H1 (cell line): Measurements from ENCODE around the gene PDE2A. TPM values are rescaled to one million over a fixed set of nuclear protein-coding genes. Genes with fewer than 3 reads are reported as not detected.

Experiments used
- GABPA ChIP-seq: IDR thresholded peaks from 2 replicates; pipeline ENCODE4 v1.6.1; 2011; ENCODE audit warnings: mild to moderate bottlenecking, low read length, moderate library complexity, borderline replicate concordance; ENCODE audit not compliant: insufficient read depth
- SUZ12 ChIP-seq: fragments of 200-600 bp; sonication (generic); IDR thresholded peaks from 2 replicates; pipeline ENCODE4 v1.6.1; 2012; ENCODE audit warnings: mild to moderate bottlenecking, inconsistent platforms, low read length, moderate library complexity, mixed read lengths
- polyA plus RNA-seq, 7 experiments: library from polyadenylated mRNA; depleted of rRNA in 3 of 7; stranded (reverse) in 5 of 7; unstranded in 2 of 7; fragments of >200 nt in 5 of 7; fragments of 200-250 nt in 2 of 7; gene quantifications; 1 replicate in 5 of 7; 2 replicates in 1 of 7; 4 replicates in 1 of 7; pipeline versions ENCODE4 v1.2.1 to v1.2.3, GENCODE V29; 2011 to 2013; ENCODE audit warnings: missing spikeins in 2 of 7, mixed read lengths in 2 of 7
- total RNA-seq: library from RNA; stranded (reverse); fragmentation: NEBNext Ultra II Directional; extraction: Animal tissue kit (Norgen Biotek cat#: 25700); gene quantifications from 2 replicates; pipeline ENCODE4 v1.2.1, GENCODE V29; 2021
- TF ChIP-seq, protein P1 (sequence below): IDR thresholded peaks from 2 replicates; pipeline ENCODE4 v1.6.1; 2012; ENCODE audit warnings: low read length, inconsistent platforms

PDE2A gene
- total and polyA plus RNA-seq, 2 of the 8 experiments (the other 6 are each of a cell fraction or from before 2014, with no cell fraction given), result 3.4 to 7.1 TPM

DNA sequence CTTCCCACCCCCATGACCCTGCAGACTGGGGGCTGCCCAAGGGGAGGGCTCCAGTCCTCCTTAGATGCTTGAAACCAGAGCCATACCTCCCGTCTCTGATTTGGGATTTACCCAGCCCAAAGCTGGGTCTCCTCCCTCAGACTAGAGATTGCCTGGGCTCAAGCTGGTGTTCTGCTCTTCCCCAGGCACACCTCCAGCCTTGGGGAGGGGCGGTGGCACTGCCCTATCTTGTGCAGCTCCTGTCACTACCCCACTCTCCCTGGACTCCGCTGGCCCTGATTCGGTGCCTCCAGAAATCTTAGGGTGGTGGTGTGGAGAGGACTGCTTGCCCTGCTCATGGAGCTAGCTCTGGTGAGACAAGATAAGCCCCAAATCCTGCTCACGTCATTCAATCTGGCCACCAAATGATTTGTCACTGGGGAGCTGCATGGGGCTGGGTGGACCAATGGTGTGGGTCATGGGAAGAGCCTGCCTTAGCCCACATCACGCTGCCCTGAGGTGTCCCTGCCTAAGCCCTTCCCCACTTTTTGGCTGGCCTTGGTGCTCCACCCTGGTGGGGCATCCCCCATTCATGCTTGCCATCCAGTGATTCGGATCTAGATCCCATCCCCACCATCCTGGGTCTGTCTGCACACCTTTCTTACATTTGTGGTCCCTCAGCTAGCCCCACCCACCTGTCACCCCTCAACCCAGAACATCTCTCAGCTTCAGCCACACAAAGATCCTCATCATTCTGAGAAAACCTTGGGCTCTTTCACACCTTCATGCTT lies 87.7 kb downstream of the PDE2A start (continued):
- TF ChIP-seq, protein P1, sequence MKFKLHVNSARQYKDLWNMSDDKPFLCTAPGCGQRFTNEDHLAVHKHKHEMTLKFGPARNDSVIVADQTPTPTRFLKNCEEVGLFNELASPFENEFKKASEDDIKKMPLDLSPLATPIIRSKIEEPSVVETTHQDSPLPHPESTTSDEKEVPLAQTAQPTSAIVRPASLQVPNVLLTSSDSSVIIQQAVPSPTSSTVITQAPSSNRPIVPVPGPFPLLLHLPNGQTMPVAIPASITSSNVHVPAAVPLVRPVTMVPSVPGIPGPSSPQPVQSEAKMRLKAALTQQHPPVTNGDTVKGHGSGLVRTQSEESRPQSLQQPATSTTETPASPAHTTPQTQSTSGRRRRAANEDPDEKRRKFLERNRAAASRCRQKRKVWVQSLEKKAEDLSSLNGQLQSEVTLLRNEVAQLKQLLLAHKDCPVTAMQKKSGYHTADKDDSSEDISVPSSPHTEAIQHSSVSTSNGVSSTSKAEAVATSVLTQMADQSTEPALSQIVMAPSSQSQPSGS, result no peak
- TF ChIP-seq GABPA (no peak), SUZ12 (no peak)
